Measurements from ENCODE around the gene CDC23. TPM values are rescaled to one million over a fixed set of nuclear protein-coding genes. Genes with fewer than 3 reads are reported as not detected.

The CDC23 gene
- total RNA-seq, 6 experiments from 2014 or later: 21.6 to 29.3 (median 28.6) TPM

- no peak overlapping the region for H3K27ac Mint-ChIP-seq
- no peak overlapping the region for H3K4me3 Mint-ChIP-seq
- peaks cover 5% of the 10 kb centered on the region for H3K36me3 Mint-ChIP-seq (ENCODE audit: low read depth)
- peaks cover 16% of the 10 kb centered on the region for H3K4me1 Mint-ChIP-seq (ENCODE audit: low read depth)
- peaks cover 15% of the 10 kb centered on the region for H3K9me3 Mint-ChIP-seq
- peaks cover 7% of the 10 kb centered on the region for H3K27me3 Mint-ChIP-seq (ENCODE audit: insufficient read depth)
- peak; percentile 59 for DNase-seq
- TF ChIP-seq CTCF (IDR thresholded peaks at IDR 0.05): no peak
Observed at GRCh38 chr5:138230261-138230660, 17.1 kb upstream of the CDC23 start.

GRCh38 chr5:138229387-138229786, 16.3 kb upstream of the CDC23 start:
- peaks cover 15% of the 10 kb centered on the region for H3K9me3 Mint-ChIP-seq
- H3K4me3 Mint-ChIP-seq: no peak overlapping the region
- no peak overlapping the region for H3K27ac Mint-ChIP-seq

GRCh38 chr5:138226910-138227309, 13.8 kb upstream of the CDC23 start:
- Mint-ChIP-seq H3K36me3 (ENCODE audit: low read depth) (peaks cover 5% of the 10 kb centered on the region), H3K4me1 (ENCODE audit: low read depth) (peaks cover 23% of the 10 kb centered on the region), H3K27ac (no peak overlapping the region), H3K9me3 (peaks cover 15% of the 10 kb centered on the region), H3K27me3 (ENCODE audit: insufficient read depth) (peaks cover 4% of the 10 kb centered on the region), H3K4me3 (no peak overlapping the region)
- TF ChIP-seq CTCF (IDR thresholded peaks at IDR 0.05): no peak
- DNase-seq: no peak

More at GRCh38 chr5:138229387-138229786, 16.3 kb upstream of the CDC23 start:
- Mint-ChIP-seq H3K4me1 (ENCODE audit: low read depth) (peaks cover 16% of the 10 kb centered on the region), H3K27me3 (ENCODE audit: insufficient read depth) (peaks cover 7% of the 10 kb centered on the region), H3K36me3 (ENCODE audit: low read depth) (peaks cover 5% of the 10 kb centered on the region)
- no peak for TF ChIP-seq CTCF (IDR thresholded peaks at IDR 0.05)
- DNase-seq: no peak

GRCh38 chr5:138224712-138225111, 11.6 kb upstream of the CDC23 start:
- no peak for TF ChIP-seq CTCF (IDR thresholded peaks at IDR 0.05)
- DNase-seq: no peak
- Mint-ChIP-seq H3K4me1 (ENCODE audit: low read depth) (peaks cover 7% of the 10 kb centered on the region), H3K27ac (no peak overlapping the region), H3K4me3 (no peak overlapping the region), H3K36me3 (ENCODE audit: low read depth) (peaks cover 5% of the 10 kb centered on the region), H3K9me3 (peaks cover 15% of the 10 kb centered on the region), H3K27me3 (ENCODE audit: insufficient read depth) (peaks cover 4% of the 10 kb centered on the region)

- Mint-ChIP-seq H3K27me3 (ENCODE audit: insufficient read depth) (peaks cover 4% of the 10 kb centered on the region), H3K9me3 (peaks cover 15% of the 10 kb centered on the region), H3K27ac (no peak overlapping the region), H3K4me3 (no peak overlapping the region), H3K4me1 (ENCODE audit: low read depth) (peaks cover 7% of the 10 kb centered on the region), H3K36me3 (ENCODE audit: low read depth) (peaks cover 5% of the 10 kb centered on the region)
- TF ChIP-seq CTCF (IDR thresholded peaks at IDR 0.05): no peak
- DNase-seq: no peak
Observed at GRCh38 chr5:138223532-138223931, 10.4 kb upstream of the CDC23 start.

GRCh38 chr5:138216799-138217198, 3.7 kb upstream of the CDC23 start:
- no peak overlapping the region for H3K4me3 Mint-ChIP-seq
- DNase-seq: no peak

More at GRCh38 chr5:138216799-138217198, 3.7 kb upstream of the CDC23 start:
- TF ChIP-seq CTCF (IDR thresholded peaks at IDR 0.05): no peak
- H3K4me1 Mint-ChIP-seq (ENCODE audit: low read depth): peaks cover 5% of the 10 kb centered on the region; the same call in 1 of the 2 replicates
- no peak overlapping the region for H3K27ac Mint-ChIP-seq
- no peaks in the 10 kb centered on the region for H3K9me3 Mint-ChIP-seq
- H3K27me3 Mint-ChIP-seq (ENCODE audit: insufficient read depth): peaks cover 3% of the 10 kb centered on the region
- H3K36me3 Mint-ChIP-seq (ENCODE audit: low read depth): peaks cover 6% of the 10 kb centered on the region

Data from HFFc6 (cell line).